OCI-LY7 (cell line): ENCODE results near the gene CLP1. TPM values are rescaled to one million over a fixed set of nuclear protein-coding genes. Genes with fewer than 3 reads are reported as not detected.

Experiments
- BruUV-seq: library from RNA; stranded (reverse); fragments of 400-500 nt; replicated peaks from 2 replicates; lab custom pipeline; 2021; lab: Mats Ljungman, UMichigan
- CTCF ChIA-PET: fragments of 300-600 bp; sonication (Branson Sonifier 250); formaldehyde crosslinking; loops from one replicate; lab custom pipeline; 2022; ENCODE audit warnings: antibody characterized with exemption; ENCODE audit not compliant: unreplicated experiment; lab: Charles Lee
- POLR2A ChIA-PET: fragments of 300-600 bp; sonication (Branson Sonifier 250); formaldehyde crosslinking; loops from one replicate; lab custom pipeline; 2022; ENCODE audit warnings: antibody characterized with exemption; lab: Charles Lee
- DNase-seq: peaks from one replicate; pipeline ENCODE4 v3.0.0-alpha.2; 2015; ENCODE audit warnings: low spot score
- H2AFZ ChIP-seq: fragments of 200-600 bp; sonication (generic), shearing (Covaris generic); 2 replicates; pipeline ENCODE4 v1.6.1; 2014; ENCODE audit warnings: mild to moderate bottlenecking, antibody characterized with exemption, low read length, moderate library complexity
- H3K27ac ChIP-seq: fragments of 200-600 bp; sonication (generic); 2 replicates; pipeline ENCODE4 v1.5.1; 2014; ENCODE audit warnings: mixed run types, low read depth, mild to moderate bottlenecking, moderate library complexity, low read length, inconsistent platforms; ENCODE audit not compliant: poor library complexity, severe bottlenecking
- H3K36me3 ChIP-seq: fragments of 200-600 bp; sonication (generic); 2 replicates; pipeline ENCODE4 v1.6.1; 2014; ENCODE audit warnings: mild to moderate bottlenecking, antibody characterized with exemption, low read length, moderate library complexity, mixed read lengths; ENCODE audit not compliant: insufficient read depth
- H3K4me1 ChIP-seq: fragments of 200-600 bp; sonication (generic); 2 replicates; pipeline ENCODE4 v1.5.1; 2014; ENCODE audit warnings: mild to moderate bottlenecking, low read length; ENCODE audit not compliant: insufficient read depth, poor library complexity, severe bottlenecking
- H3K4me2 ChIP-seq: fragments of 200-600 bp; sonication (generic); 2 replicates; pipeline ENCODE4 v1.6.1; 2014; ENCODE audit warnings: mild to moderate bottlenecking, low read length
- H3K4me3 ChIP-seq: fragments of 200-600 bp; sonication (generic); 2 replicates; pipeline ENCODE4 v1.5.1; 2014; ENCODE audit warnings: mild to moderate bottlenecking, low read depth, low read length; ENCODE audit not compliant: poor library complexity, severe bottlenecking
- H3K79me2 ChIP-seq: fragments of 200-600 bp; sonication (generic); 2 replicates; pipeline ENCODE4 v1.6.1; 2016; ENCODE audit warnings: low read depth, mild to moderate bottlenecking, low read length, moderate library complexity, mixed read lengths; ENCODE audit not compliant: insufficient read depth
- H3K9me2 ChIP-seq: fragments of 200-600 bp; sonication (generic); 2 replicates; pipeline ENCODE4 v1.6.1; 2016; ENCODE audit warnings: mild to moderate bottlenecking, low read length, mixed read lengths; ENCODE audit not compliant: insufficient read depth
- H3K9me3 ChIP-seq: fragments of 200-600 bp; sonication (generic); 2 replicates; pipeline ENCODE4 v1.6.1; 2014; ENCODE audit warnings: mild to moderate bottlenecking, mixed run types, low read length, mixed read lengths
- H4K20me1 ChIP-seq: fragments of 200-600 bp; sonication (generic); 2 replicates; pipeline ENCODE4 v1.6.1; 2014; ENCODE audit warnings: mild to moderate bottlenecking, antibody characterized with exemption, low read length, moderate library complexity, mixed read lengths; ENCODE audit not compliant: insufficient read depth
- CTCF ChIP-seq: fragments of 200-600 bp; sonication (generic); conservative IDR thresholded peaks from 2 replicates; pipeline ENCODE4 v1.5.1; 2014; ENCODE audit warnings: mild to moderate bottlenecking, antibody characterized with exemption, low read length, moderate library complexity, mixed read lengths
- EZH2phosphoT487 ChIP-seq: fragments of 200-600 bp; sonication (generic); IDR thresholded peaks from 2 replicates; pipeline ENCODE4 v1.6.1; 2018; ENCODE audit warnings: low read depth, borderline replicate concordance, mild to moderate bottlenecking, mixed run types, antibody characterized with exemption, low read length, moderate library complexity, mixed read lengths
- intact Hi-C: fragments of 100-400 bp; cut with micrococcal nuclease; formaldehyde crosslinking; loops from one replicate; pipeline ENCODE4 v1.10.0; 2022; ENCODE audit not compliant: unreplicated experiment
- total RNA-seq, 2 experiments: library from RNA; depleted of rRNA in 1 of 2; stranded (reverse); fragments of >200 nt in 1 of 2; shearing (Covaris generic) in 1 of 2; gene quantifications; 2 replicates each; pipeline ENCODE4 v1.2.3, GENCODE V29; 2014 to 2022

CLP1 gene
- total RNA-seq, 2 experiments from 2014 or later = 18.5 to 20.8 TPM

GRCh38 chr11:57644748-57645688 is 12.5 kb upstream of the CLP1 start:
- H3K36me3 ChIP-seq = no peaks in the 10 kb centered on the region
- H3K4me3 ChIP-seq = no peak overlapping the region
- H3K4me1 ChIP-seq = peaks cover 38% of the 10 kb centered on the region
- CTCF ChIA-PET = interaction anchor here (0.5 to 2.0 kb wide), 7 partner anchors 23 to 188 kb away, joined by 3 to 10 read pairs (median 4); partner anchors contain the start of gene RTN4RL2
- peak; percentile 86 for DNase-seq
- 0 out of 2 replicates have a peak overlapping the region, but pooled peaks have one; percentile 55 for H2AFZ ChIP-seq
- POLR2A ChIA-PET = interaction anchor here (0.5 to 1.4 kb wide), 5 partner anchors 9 to 320 kb away, joined by 3 to 4 read pairs (median 3); partner anchors contain the start of gene TNKS1BP1
- BruUV-seq = no TSS peak
- H3K9me2 ChIP-seq = no peaks in the 10 kb centered on the region
- H3K27ac ChIP-seq = no peak overlapping the region
- H3K4me2 ChIP-seq = peak overlapping the region; percentile 37; the same call in 1 of the 2 replicates
- intact Hi-C loops = loop anchor here (1.0 to 5.0 kb wide), 4 partner anchors 152 to 867 kb away; partner anchors contain the start of genes P2RX3 and SSRP1
- H3K79me2 ChIP-seq = no peaks in the 10 kb centered on the region
- TF ChIP-seq EZH2phosphoT487 (no peak), CTCF (peak; percentile 97)
- H3K9me3 ChIP-seq = no peaks in the 10 kb centered on the region
- no peaks in the 10 kb centered on the region for H4K20me1 ChIP-seq

- H3K4me1 ChIP-seq = peaks cover 35% of the 10 kb centered on the region
- no TSS peak for BruUV-seq
- H3K9me2 ChIP-seq = no peaks in the 10 kb centered on the region
- DNase-seq = no peak
- no peak overlapping the region for H3K27ac ChIP-seq
- H3K79me2 ChIP-seq = no peaks in the 10 kb centered on the region
- H4K20me1 ChIP-seq = no peaks in the 10 kb centered on the region
- ChIA-PET POLR2A (no interaction called here), CTCF (no interaction called here)
- H3K36me3 ChIP-seq = no peaks in the 10 kb centered on the region
- no peak for TF ChIP-seq EZH2phosphoT487
- TF ChIP-seq CTCF = no peak
- H2AFZ ChIP-seq = no peak overlapping the region
- no peaks in the 10 kb centered on the region for H3K9me3 ChIP-seq
- intact Hi-C loops = loop anchor here (5.0 kb wide), 2 partner anchors 308 to 867 kb away; partner anchors contain the start of genes P2RX3 and SSRP1
- H3K4me2 ChIP-seq = no peak overlapping the region
- no peak overlapping the region for H3K4me3 ChIP-seq
Measured at GRCh38 chr11:57645689-57646085, 11.9 kb upstream of the CLP1 start.
